GM19455 (cell line): ENCODE data around the gene PAXX.

Experiments
- ATAC-seq: cut with Tn5 transposase; IDR thresholded peaks from one replicate; pipeline ENCODE4 v1.9.1; 2021; ENCODE audit not compliant: unreplicated experiment

Gene PAXX

GRCh38 chr9:136952876-136953770 lies 39.1 kb upstream of the PAXX start:
- ATAC-seq, result no peak

DNA sequence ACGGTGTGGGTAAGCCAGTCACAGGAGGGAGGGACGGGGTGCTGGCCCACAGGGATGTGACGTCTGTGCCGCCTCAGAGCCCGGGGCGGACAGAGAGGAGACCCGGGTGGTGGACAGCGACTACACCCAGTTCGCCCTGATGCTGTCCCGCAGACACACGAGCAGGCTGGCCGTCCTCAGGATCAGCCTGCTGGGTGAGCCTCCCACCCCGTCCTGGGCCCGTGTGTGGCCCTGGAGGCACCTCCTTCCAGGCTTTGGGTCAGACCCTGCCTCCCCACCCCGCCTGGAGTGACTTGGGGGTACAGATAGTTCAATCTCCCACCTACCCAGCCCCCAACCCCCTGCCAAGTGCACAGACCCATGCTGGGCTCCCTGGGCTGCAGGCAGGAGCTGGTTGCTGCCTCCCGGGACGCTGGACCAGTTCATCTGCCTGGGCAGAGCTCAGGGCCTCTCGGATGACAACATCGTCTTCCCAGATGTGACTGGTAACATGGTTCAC lies 38.4 kb upstream of the PAXX start:
- no peak for ATAC-seq

- no peak for ATAC-seq
These were observed 37.7 kb upstream of the PAXX start for GRCh38 chr9:136954270-136955083.

- no peak for ATAC-seq
These were observed 36.9 kb upstream of the PAXX start for GRCh38 chr9:136955202-136955942.

- no peak for ATAC-seq
These were observed 36.3 kb upstream of the PAXX start for GRCh38 chr9:136955943-136956335.

GRCh38 chr9:136956604-136957003 lies 35.6 kb upstream of the PAXX start:
- no peak for ATAC-seq

DNA sequence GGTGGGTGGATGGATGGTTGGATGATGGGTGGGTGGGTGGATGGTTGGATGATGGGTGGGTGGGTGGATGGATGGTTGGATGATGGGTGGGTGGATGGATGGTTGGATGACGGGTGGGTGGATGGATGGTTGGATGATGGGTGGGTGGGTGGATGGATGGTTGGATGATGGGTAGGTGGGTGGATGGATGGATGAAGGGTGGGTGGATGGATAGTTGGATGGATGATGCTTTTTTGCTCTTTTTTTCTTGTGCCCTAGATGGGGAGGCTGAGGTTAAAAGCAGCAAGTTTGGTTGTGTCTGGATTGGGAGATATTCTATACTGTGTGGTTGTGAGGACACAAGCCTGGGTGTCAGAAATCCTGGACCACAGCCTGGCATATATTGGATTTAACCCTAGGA lies 34.8 kb upstream of the PAXX start:
- ATAC-seq, result no peak

DNA sequence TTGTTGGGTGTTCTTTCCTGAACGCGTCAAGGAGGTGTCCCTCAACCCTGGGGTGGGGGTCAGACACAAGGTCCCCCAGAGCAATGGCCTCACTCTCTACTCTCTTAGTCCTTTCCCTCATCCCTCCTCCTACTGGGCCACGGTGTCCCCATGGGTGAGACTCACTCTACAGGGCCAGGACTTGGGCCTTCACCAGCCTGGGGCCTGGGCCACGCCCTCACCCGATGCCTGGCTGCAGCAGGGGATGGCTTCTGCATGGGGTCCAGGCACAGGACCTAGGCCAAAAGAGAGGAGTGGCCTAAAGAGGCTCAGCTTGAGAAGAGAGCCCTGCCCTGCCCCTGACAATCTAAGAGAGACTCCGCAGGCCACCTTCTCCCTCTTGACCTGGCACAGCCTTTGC lies 34.3 kb upstream of the PAXX start:
- ATAC-seq, result no peak

DNA sequence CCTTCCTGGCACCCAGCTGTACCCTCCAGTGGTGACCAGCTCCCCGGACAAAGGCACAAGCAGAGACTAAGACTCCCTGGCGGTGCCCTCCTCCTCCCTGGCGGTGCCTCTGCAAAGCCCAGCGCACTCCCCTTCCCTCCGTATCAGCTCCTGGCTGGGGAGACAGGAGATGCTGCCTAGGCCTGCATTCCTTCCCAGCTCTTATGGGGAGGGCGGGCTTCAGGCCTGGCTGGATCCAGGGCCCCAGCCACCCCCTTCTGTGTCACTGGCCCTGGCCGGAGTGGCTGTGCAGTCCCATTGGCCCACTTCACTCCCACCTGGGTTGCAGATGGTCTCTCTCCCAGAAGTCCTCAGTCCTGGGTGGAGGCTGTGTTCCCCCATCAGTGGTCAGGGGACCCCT lies 33.7 kb upstream of the PAXX start:
- no peak for ATAC-seq

GRCh38 chr9:136958898-136959850 lies 33.0 kb upstream of the PAXX start:
- ATAC-seq, result no peak

- no peak for ATAC-seq
These were observed 31.8 kb upstream of the PAXX start for GRCh38 chr9:136960212-136960937.

DNA sequence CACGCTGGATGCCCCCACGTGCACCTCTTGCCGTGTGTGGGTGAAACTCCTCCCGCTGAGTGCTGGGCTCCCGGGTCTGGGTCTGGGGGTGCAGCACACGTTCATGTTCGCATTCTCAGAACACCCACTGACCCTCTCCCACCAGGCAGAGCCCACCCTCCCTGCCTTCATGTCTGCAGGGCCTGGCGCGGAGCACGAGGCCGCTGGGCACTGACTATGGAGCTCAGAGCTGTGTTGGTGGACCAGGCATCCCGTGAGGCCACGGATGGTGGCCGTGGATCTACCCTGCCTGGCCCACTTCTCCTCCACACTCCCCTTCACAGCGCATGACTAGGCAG lies 31.3 kb upstream of the PAXX start:
- ATAC-seq, result no peak

DNA sequence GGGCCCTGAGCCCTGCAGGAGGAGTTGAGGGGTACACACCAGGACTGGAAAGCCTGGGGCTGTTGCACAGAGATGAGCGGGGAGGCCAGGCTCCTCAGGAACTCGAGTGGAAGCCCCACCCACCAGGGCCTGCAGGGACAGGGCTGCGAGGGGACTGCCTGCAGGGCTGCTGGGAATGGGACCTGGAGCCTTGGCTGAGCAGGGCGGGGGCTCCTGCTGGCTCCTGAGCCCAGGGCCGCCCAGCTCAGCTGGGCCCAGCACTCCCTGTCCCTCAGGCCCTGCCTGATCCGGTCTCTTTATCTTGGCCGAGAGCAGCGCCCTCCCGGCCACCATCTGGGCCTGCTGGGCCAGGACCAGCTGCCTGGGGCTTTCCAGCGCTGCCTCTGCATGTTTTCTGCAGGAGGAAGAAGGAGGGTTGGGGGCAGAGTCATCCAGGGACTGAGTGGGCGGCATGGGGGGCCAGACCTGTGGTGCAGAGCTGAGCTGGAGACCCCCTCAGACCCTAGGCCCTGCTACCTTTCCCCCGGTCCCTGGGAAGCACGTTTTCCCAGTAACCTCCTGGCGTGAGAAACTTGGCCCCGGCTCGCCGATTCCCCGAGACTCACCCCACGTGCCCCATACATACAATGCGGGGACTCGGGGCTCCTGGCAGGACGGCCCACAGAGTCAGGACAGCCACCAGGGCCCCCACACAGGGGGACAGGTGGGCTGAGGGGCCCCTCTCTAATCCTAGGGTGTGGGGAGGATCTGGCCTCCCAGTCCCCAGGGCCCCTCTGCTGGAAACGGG lies 30.8 kb upstream of the PAXX start:
- no peak for ATAC-seq

- ATAC-seq, result no peak
These were observed 30.1 kb upstream of the PAXX start for GRCh38 chr9:136962163-136962562.

DNA sequence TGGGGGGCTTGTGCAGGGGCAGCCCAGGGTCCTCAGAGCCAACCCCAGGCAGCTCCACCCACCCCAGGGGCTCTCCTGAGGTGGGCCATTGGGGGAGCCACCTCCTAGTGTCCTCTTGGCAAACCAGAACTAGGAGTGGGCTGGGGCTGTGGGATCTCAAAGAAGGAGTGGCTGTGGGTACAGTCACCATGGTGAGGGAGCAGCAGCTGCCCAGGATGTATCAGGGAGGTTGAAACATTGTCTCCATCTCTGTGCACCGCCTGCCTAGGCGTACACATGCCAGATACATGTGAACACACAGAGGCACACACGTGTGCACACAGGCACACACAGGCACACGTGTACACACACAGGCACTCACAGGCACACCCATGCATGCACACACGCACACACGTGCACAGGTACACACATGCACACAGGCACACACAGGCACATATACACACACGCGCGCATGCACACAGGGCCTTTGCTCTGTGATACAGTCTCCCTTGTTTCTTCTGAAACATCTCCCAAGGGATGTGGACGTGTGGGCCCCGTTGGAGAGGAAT lies 29.4 kb upstream of the PAXX start:
- ATAC-seq, result no peak

GRCh38 chr9:136963341-136963740 lies 28.9 kb upstream of the PAXX start:
- no peak for ATAC-seq

GRCh38 chr9:136963751-136964150 lies 28.5 kb upstream of the PAXX start:
- ATAC-seq, result no peak

DNA sequence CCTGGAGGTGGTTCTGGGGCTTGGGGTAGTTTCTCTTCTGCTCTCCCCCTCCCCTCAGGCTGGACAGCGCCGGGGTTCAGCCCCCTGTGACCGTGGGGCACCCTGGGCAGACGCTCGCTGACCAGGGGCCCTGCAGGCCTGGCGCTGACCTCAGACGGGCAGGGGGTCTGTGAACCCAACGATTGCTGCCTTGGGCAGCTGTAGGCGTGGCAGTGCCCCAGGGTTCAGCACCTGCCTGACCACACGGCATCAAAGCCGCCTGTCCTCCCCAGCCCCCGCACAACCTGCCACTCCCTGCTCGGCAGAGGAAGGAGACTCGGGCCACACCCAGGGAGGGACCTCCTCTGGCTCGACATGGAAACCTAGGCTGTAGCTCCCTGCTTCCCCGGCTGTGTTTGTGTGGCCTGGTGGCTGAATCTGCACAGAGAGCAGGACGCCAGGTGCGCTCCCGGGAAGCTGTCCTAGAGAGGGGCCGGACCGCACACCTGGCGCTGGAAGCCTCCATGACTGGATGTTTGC lies 28.0 kb upstream of the PAXX start:
- ATAC-seq, result no peak
